ENCODE measurements around the gene CREM. TPM values are rescaled to one million over a fixed set of nuclear protein-coding genes. Genes with fewer than 3 reads are reported as not detected.

Gene CREM
- total RNA-seq, 1 experiment from 2014 or later, result 30.2 TPM

GRCh38 chr10:35153716-35154115 lies 27.1 kb downstream of the CREM start:
- ChIA-PET POLR2A (no interaction called here), CTCF (interaction anchor here (1.0 to 1.7 kb wide), 2 partner anchors 10 to 42 kb away, joined by 3 read pairs; no protein-coding TSS in a partner anchor)
- H3K4me3 Mint-ChIP-seq (ENCODE audit: unreplicated experiment), result no peak overlapping the region
- DNase-seq (ENCODE audit: unreplicated experiment), result no peak
- H3K4me1 Mint-ChIP-seq (ENCODE audit: insufficient read depth, unreplicated experiment), result peaks cover 5% of the 10 kb centered on the region
- no peaks in the 10 kb centered on the region for H3K9me3 Mint-ChIP-seq (ENCODE audit: unreplicated experiment)
- intact Hi-C loops (cut with micrococcal nuclease), result no loop called here
- TF ChIP-seq CTCF (IDR thresholded peaks at IDR 0.05; ENCODE audit: unreplicated experiment), result no peak
- no TSS peak for BruUV-seq (replicated peaks)
- H3K36me3 Mint-ChIP-seq (ENCODE audit: insufficient read depth, unreplicated experiment), result no peaks in the 10 kb centered on the region
- H3K27me3 Mint-ChIP-seq (ENCODE audit: insufficient read depth, unreplicated experiment), result no peaks in the 10 kb centered on the region
- H3K27ac Mint-ChIP-seq (ENCODE audit: low read depth, unreplicated experiment), result no peak overlapping the region

GRCh38 chr10:35160743-35161142 lies 34.1 kb downstream of the CREM start:
- intact Hi-C loops (cut with micrococcal nuclease), result no loop called here
- Mint-ChIP-seq H3K36me3 (ENCODE audit: insufficient read depth, unreplicated experiment) (no peaks in the 10 kb centered on the region), H3K27ac (ENCODE audit: low read depth, unreplicated experiment) (no peak overlapping the region), H3K4me1 (ENCODE audit: insufficient read depth, unreplicated experiment) (no peaks in the 10 kb centered on the region), H3K4me3 (ENCODE audit: unreplicated experiment) (no peak overlapping the region), H3K9me3 (ENCODE audit: unreplicated experiment) (no peaks in the 10 kb centered on the region), H3K27me3 (ENCODE audit: insufficient read depth, unreplicated experiment) (no peaks in the 10 kb centered on the region)
- POLR2A ChIA-PET, result interaction anchor here (0.9 kb wide), 1 partner anchor 11 kb away, joined by 3 read pairs; no protein-coding TSS in a partner anchor
- no peak for DNase-seq (ENCODE audit: unreplicated experiment)
- no peak for TF ChIP-seq CTCF (IDR thresholded peaks at IDR 0.05; ENCODE audit: unreplicated experiment)
- no TSS peak for BruUV-seq (replicated peaks)
- CTCF ChIA-PET, result no interaction called here

- TF ChIP-seq CTCF (IDR thresholded peaks at IDR 0.05; ENCODE audit: unreplicated experiment), result no peak
- no peaks in the 10 kb centered on the region for H3K4me1 Mint-ChIP-seq (ENCODE audit: insufficient read depth, unreplicated experiment)
- ChIA-PET POLR2A (interaction anchor here (1.4 kb wide), 1 partner anchor 34 kb away, joined by 6 read pairs; no protein-coding TSS in a partner anchor), CTCF (interaction anchor here (0.8 kb wide), 1 partner anchor 233 kb away, joined by 3 read pairs; no protein-coding TSS in a partner anchor)
- DNase-seq (ENCODE audit: unreplicated experiment), result no peak
- no peak overlapping the region for H3K27ac Mint-ChIP-seq (ENCODE audit: low read depth, unreplicated experiment)
- H3K27me3 Mint-ChIP-seq (ENCODE audit: insufficient read depth, unreplicated experiment), result no peaks in the 10 kb centered on the region
- BruUV-seq (replicated peaks), result no TSS peak
- H3K36me3 Mint-ChIP-seq (ENCODE audit: insufficient read depth, unreplicated experiment), result no peaks in the 10 kb centered on the region
- H3K4me3 Mint-ChIP-seq (ENCODE audit: unreplicated experiment), result no peak overlapping the region
- H3K9me3 Mint-ChIP-seq (ENCODE audit: unreplicated experiment), result no peaks in the 10 kb centered on the region
- intact Hi-C loops (cut with micrococcal nuclease), result no loop called here
Observed at GRCh38 chr10:35161906-35162305, 35.3 kb downstream of the CREM start.

- no peak for TF ChIP-seq CTCF (IDR thresholded peaks at IDR 0.05; ENCODE audit: unreplicated experiment)
- H3K36me3 Mint-ChIP-seq (ENCODE audit: insufficient read depth, unreplicated experiment), result no peaks in the 10 kb centered on the region
- no peak overlapping the region for H3K27ac Mint-ChIP-seq (ENCODE audit: low read depth, unreplicated experiment)
- CTCF ChIA-PET, result no interaction called here
- no peak for DNase-seq (ENCODE audit: unreplicated experiment)
- POLR2A ChIA-PET, result no interaction called here
- BruUV-seq (replicated peaks), result no TSS peak
- intact Hi-C loops (cut with micrococcal nuclease), result no loop called here
- no peaks in the 10 kb centered on the region for H3K4me1 Mint-ChIP-seq (ENCODE audit: insufficient read depth, unreplicated experiment)
- H3K27me3 Mint-ChIP-seq (ENCODE audit: insufficient read depth, unreplicated experiment), result no peaks in the 10 kb centered on the region
- no peak overlapping the region for H3K4me3 Mint-ChIP-seq (ENCODE audit: unreplicated experiment)
- H3K9me3 Mint-ChIP-seq (ENCODE audit: unreplicated experiment), result no peaks in the 10 kb centered on the region
Observed at GRCh38 chr10:35165136-35165535, 38.5 kb downstream of the CREM start.

All from MCF 10A (cell line).